Stimulated activated CD8-positive, alpha-beta memory T cell treated with anti-CD3 and anti-CD28 coated beads, Interleukin-15, amount 100 ng/mL, for 48 hours (primary cell): ENCODE results near the gene ADRA2B.
"Not testable (repeated sequence)": the region's sequence is repeated elsewhere in the genome, so short reads cannot be mapped to it uniquely, and the experiment has no call there.

ENCODE experiments used
- DNase-seq, 2 donors: peaks; one replicate each; pipeline ENCODE4 v3.0.0-alpha.2; 2020; ENCODE audit warnings: low read depth in 2 of 2

The ADRA2B gene

DNA sequence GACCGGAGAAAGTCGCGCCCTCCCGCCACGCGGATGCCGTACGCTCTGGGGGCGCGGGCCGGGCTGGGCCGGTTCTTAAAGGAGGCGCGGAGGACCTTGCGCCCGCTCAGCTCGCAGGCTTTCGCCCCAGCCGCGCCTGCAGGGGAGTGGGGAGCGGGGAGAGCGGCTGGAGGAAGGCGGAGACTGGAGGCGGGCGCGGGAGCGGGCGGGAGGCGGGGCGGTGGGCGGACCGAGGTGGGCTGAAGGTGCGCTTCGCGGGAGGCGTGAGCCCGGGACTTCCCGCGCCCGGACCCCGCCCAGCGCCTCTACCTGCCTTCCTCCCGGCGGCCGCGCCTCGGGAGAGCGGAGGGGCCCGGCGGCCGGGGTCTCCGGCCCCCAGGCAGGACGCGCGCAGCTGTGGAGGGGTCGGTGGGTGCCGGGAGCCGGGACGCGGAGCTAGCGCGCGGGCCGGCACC lies at the start of gene ADRA2B:
Gene ADRA2B, minus strand, starts transcription at position 148 of the 455 bp plus-strand sequence. CDS start 422 bp downstream, outside the sequence.
- peak; percentile 57 to 60 for DNase-seq

GRCh38 chr2:96164459-96165184 lies 48.3 kb upstream of the ADRA2B start:
- peak; percentile 72 to 77 for DNase-seq

DNA sequence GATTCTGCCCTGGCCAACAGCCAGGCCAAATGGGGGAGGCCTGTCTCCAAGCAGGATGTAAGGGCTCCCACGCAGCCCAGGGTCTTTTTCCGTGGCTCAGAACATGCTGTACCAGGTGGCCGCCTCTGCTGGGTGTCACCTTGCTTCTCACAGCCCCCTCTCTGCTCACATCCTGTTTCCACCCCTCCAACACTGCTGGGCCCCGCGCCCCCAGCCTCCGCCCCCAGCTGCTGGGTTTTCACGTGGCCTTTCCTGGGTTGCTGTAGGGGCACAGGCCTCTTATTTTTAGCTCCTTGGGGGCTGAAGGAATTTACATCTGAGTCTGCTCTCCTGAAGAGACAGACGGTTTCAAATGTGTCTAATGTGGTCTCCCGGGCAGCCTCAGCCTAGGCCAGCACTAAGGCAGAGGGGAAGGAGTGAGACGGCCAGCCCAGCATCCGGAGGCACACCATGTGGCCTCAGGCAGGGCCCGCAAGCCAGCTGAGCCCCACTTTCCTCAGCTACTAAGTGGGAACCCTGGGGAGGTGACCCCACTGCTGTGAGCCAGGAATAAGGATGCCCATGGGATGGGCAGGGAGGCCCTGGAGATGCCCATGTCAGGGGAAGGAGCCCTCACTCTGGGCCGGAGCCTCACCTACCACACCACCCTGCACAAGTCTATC lies 47.5 kb upstream of the ADRA2B start:
- DNase-seq = peak; percentile 87 to 89

- DNase-seq = no peak
These were observed 47.0 kb upstream of the ADRA2B start for GRCh38 chr2:96163415-96163767.

DNA sequence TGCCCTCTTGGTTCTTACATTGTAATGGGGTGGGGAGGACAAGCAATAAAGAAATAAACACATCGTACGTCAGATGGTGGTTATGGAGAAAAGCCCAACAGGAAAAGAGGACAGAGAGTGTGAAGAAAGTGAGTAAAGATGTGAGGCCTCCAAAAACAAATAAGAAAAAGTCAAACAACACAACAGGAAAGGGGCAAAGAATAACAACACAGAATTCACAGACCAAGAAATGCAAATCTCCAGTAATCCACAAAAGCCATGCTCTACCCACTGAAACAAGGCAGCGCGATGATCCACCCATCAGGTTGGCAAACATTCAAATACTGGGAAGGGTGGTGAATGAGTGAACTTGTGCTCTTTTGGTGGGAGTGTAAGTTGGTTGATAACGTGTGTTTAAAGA lies 45.5 kb upstream of the ADRA2B start:
- DNase-seq = no peak

DNA sequence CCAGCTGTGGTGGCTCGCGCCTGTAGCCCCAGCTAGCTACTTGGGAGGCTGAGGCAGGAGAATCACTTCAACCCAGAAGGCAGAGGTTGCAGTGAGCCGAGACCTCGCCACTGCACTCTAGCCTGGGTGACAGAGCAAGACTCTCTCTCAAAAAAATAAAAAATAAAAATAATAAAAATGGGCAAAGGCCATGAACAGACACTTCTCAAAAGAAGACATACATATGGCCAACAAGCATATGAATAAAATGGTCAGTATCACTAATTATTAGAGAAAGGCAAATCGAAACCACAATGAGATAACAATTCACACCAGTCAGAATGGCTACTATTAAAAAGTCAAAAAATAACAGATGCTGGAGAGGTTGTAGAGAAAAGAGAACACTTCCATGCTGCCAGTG lies 44.0 kb upstream of the ADRA2B start:
- not testable (repeated sequence) for DNase-seq

GRCh38 chr2:96159084-96159830 lies 42.9 kb upstream of the ADRA2B start:
- DNase-seq = no peak

DNA sequence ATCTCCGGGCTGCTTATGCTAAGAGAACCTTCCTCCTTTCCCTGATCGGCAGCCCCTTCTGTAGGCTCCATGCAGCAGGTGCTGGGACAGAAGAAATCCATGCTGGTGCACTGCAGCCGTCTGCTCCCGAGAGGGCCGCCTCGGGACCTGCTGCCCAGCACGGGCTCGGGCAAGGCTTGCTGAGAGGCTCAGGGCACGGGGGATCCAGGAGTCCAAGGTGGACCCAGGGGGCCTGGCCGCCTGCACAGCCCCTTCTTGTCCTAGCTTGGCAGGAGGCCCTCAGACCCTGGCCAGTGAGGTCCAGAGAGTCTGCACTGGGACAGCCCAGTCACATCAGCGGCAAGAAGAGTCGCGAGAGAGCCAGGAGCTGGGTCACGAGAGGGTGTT lies 42.2 kb upstream of the ADRA2B start:
- DNase-seq = no peak

DNA sequence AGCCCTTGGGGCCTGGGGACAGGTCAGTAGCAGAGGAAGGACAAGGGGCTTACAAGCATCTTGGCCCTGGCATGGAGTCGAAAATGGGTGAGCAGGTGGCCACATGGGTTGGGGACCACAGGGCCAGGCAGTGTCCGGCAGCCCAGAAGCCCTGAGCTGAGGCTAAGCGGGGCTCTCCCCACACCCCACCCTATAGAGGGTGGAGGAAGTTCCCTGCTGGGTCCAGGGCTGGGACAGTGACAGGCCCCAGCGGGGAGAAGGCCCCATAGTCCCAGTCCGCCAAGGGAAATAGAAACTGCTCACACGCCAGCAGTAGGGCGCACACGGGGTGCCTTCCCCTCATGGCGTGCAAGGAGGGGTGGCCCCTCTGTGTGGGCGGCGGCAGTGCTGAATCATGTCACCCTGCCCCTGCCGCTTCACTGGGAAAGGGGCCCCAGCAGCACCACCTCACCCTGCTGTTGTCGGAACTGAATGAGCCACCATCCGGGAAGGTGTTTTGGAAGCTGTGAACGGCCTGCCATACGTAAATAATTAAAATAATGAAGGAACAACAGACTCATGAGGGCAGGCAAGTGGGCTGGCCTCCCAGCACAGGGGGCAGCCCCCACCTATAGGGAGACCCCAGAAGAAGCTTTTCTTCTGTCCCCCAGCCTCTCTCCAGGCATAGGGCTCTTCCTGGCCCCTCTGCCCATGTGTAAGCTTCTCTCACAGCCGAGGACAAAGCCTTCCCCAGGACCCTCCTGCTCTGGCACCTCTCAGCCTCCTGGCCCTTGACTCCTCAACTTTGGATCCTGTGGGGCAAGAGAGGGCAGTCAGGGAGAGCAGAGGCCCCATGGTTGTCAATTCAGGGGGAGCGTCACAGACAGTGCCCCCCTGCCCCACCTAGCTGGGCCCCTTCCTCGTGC lies 41.5 kb upstream of the ADRA2B start:
- peak; percentile 95 to 96 for DNase-seq

DNA sequence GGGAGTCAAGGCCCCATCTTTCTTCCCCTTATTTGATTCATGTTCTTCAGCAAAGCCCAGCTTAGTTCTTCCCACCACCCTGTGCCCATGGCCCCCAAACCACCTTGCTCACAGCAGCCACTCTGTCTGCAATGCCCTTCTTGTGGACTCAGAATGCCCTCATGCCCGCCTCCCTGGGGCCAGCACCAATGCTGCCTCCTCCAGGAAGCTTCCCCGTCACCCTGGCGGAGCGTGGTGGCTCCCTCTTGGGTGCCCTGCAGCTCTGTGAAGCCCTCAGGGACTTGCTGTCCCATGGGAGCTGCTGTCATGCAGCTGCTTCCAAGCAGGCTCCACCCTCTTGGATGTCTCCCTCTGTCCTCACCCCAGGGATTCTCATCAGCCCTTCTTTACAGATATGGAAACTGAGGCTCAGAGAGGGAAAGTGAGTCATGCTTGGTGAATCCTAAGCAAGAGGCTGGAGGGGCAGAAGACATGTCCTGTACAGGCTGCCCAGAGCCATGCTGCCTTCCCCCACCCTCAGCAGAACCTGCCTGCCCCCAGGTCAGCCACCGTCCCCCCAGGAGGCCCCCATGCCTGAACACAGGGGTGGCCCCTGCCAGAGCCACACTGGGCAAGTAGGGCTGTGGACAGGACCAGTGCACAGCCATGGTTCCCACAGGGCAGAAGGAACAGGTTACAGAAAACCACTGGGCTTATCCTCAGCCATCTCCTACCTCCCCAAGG lies 40.7 kb upstream of the ADRA2B start:
- DNase-seq = no peak

GRCh38 chr2:96156011-96156820 lies 39.8 kb upstream of the ADRA2B start:
- peak; percentile 60 to 70 for DNase-seq

- no peak for DNase-seq
These were observed 38.4 kb upstream of the ADRA2B start for GRCh38 chr2:96154506-96155380.

GRCh38 chr2:96153991-96154431 lies 37.6 kb upstream of the ADRA2B start:
- DNase-seq = no peak

- no peak for DNase-seq
These were observed 36.9 kb upstream of the ADRA2B start for GRCh38 chr2:96153291-96153713.

DNA sequence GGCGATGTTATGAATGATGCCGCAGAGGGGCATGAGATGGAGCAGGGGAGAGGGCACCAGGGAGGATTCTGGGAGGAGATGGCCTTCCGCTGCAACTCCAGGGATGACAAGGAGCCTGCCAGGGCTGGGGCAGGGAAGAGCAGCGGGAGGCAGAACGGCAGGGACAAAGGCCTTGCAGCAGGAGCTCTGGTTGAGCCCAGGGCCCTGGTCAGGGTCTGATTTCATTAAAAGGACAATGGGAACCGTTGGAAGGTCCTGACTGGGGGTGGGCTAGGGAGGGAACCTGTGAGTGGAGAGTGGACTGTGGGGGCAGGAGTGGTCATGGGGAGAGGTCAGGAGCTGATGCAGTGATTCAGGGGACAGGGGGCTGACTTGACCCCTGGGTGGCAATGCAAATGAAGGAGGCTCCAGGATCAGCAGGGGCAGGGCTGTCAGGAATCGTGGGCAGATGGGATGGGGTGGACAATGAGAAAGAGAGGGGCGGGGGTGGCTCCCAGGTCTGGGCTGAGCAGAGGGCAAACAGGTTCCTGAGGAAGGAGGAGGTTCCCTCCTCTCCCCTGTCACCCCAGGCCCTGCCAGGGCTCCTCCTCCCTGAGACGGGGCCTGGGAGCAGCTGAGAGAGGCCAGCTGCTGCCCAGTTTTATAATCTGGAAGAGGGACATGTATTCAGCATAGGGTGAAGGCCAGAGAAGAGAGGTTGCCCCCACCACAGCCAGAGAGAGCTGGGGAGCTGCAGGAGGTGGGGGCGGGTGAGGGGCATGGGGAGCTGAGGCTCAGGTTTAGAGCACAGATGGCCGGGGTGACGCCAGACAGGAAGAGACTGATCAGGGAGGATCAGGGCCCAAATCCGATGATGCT lies 36.2 kb upstream of the ADRA2B start:
- DNase-seq = no peak

GRCh38 chr2:96151595-96152303 lies 35.4 kb upstream of the ADRA2B start:
- no peak for DNase-seq
